ENCODE results near the gene CTPS1. TPM values are rescaled to one million over a fixed set of nuclear protein-coding genes. Genes with fewer than 3 reads are reported as not detected.

Gene CTPS1
- total and polyA plus RNA-seq, 2 of the 13 experiments (the other 11 are each of a cell fraction or from before 2014, with no cell fraction given) = 9.6 to 42.8 TPM

GRCh38 chr1:40980453-40981121, 1.1 kb downstream of the CTPS1 start:
- no peak overlapping the region for H2AFZ ChIP-seq (ENCODE audit: low read length)
- peaks cover 37% of the 10 kb centered on the region for H3K79me2 ChIP-seq (ENCODE audit: insufficient read depth, low read length)
- no TSS peak for BruUV-seq (replicated peaks)
- H4K20me1 ChIP-seq (ENCODE audit: insufficient read depth, low read length) = no peaks in the 10 kb centered on the region
- H3K9me3 ChIP-seq (ENCODE audit: low read length) = no peaks in the 10 kb centered on the region
- no peak for DNase-seq (ENCODE audit: low spot score)
- intact Hi-C loops (cut with micrococcal nuclease; ENCODE audit: unreplicated experiment) (no loop called here), in situ Hi-C loops (cut with HindIII; ENCODE audit: extremely low pct_ligation_motif_present, low pct_unique_long_range_greater_than_20kb) (no loop called here)
- no peak for FAIRE-seq
- H3K36me3 ChIP-seq (replicated peaks in 1 of 2; ENCODE audit: control insufficient read depth in 1 of 2, insufficient read depth in 2 of 2, low read length in 2 of 2) = peaks cover 3 to 26% of the 10 kb centered on the region in 2 experiments
- peak overlapping the region; percentile 83 for H3K9ac ChIP-seq (ENCODE audit: insufficient read depth, low read depth, low read length)
- no peak for ATAC-seq
- peak overlapping the region; percentile 51 to 73 (median 69) for H3K4me3 ChIP-seq (replicated peaks in 1 of 3; ENCODE audit: insufficient read depth in 1 of 3, low read depth in 2 of 3, low read length in 3 of 3)
- H3K4me2 ChIP-seq (ENCODE audit: low read depth, low read length) = peak overlapping the region; percentile 91
- CTCF ChIA-PET (ENCODE audit: low intra/inter-chr PET ratio, low total read pairs) = no interaction called here
- H3K4me1 ChIP-seq (ENCODE audit: insufficient read depth, low read length) = peaks cover 59% of the 10 kb centered on the region
- POLR2A ChIA-PET = interaction anchor here (1.0 to 2.0 kb wide), 7 partner anchors 8 to 449 kb away, joined by 3 to 13 read pairs (median 4); partner anchors contain the start of genes CITED4 and ZNF684
- H3K27ac ChIP-seq (ENCODE audit: extremely low read length, insufficient read depth, low read length) = peak overlapping the region; percentile 98
- no peaks in the 10 kb centered on the region for H3K27me3 ChIP-seq (ENCODE audit: control insufficient read depth in 1 of 2, insufficient read depth in 2 of 2, low read length in 2 of 2)
- 17% methylated on average over 16 of the region's 27 CpGs for WGBS (ENCODE audit: low lambda C conversion rate)
- TF ChIP-seq ZNF292 (CRISPR knock-in tag; IDR thresholded peaks at IDR 0.05; ENCODE audit: borderline replicate concordance, low read depth) (0 out of 2 replicates have a peak, but pooled peaks have one; percentile 20), RXRA (CRISPR knock-in tag; IDR thresholded peaks at IDR 0.05) (peak; percentile 43; the same call in 1 of the 2 replicates), ERF (CRISPR knock-in tag; IDR thresholded peaks at IDR 0.05) (peak; percentile 31; the same call in 1 of the 2 replicates), SP1 (IDR thresholded peaks at IDR 0.05) (no peak), SP1 (CRISPR knock-in tag; IDR thresholded peaks at IDR 0.05) (no peak), ZC3H4 (CRISPR knock-in tag; IDR thresholded peaks at IDR 0.05; ENCODE audit: borderline replicate concordance) (peak; percentile 25; the same call in 1 of the 2 replicates), MXI1 (IDR thresholded peaks at IDR 0.05; ENCODE audit: borderline replicate concordance, low read depth, low read length) (no peak), ZNF605 (CRISPR knock-in tag; IDR thresholded peaks at IDR 0.05) (peak; percentile 54; the same call in 1 of the 2 replicates), ZFP82 (CRISPR knock-in tag; IDR thresholded peaks at IDR 0.05; ENCODE audit: borderline replicate concordance) (0 out of 2 replicates have a peak, but pooled peaks have one; percentile 36), POLR2A (IDR thresholded peaks at IDR 0.05; ENCODE audit: insufficient read depth in 1 of 2, low read depth in 2 of 2, low read length in 2 of 2) (0 out of 4 replicates have a peak, but pooled peaks of 1 of the 2 experiments have one; percentile 23), JUNB (CRISPR knock-in tag; IDR thresholded peaks at IDR 0.05; ENCODE audit: borderline replicate concordance) (0 out of 2 replicates have a peak, but pooled peaks have one; percentile 54), NONO (IDR thresholded peaks at IDR 0.05) (no peak), NONO (CRISPR knock-in tag; conservative IDR thresholded peaks at IDR 0.05) (0 out of 2 replicates have a peak, but pooled peaks have one; percentile 26), ARHGAP35 (CRISPR knock-in tag; IDR thresholded peaks at IDR 0.05; ENCODE audit: borderline replicate concordance) (peak; percentile 44; the same call in 1 of the 2 replicates), ATF4 (CRISPR knock-in tag; IDR thresholded peaks at IDR 0.05) (0 out of 4 replicates have a peak, but pooled peaks of 1 of the 2 experiments have one; percentile 16)
- TF ChIP-seq, protein P1, sequence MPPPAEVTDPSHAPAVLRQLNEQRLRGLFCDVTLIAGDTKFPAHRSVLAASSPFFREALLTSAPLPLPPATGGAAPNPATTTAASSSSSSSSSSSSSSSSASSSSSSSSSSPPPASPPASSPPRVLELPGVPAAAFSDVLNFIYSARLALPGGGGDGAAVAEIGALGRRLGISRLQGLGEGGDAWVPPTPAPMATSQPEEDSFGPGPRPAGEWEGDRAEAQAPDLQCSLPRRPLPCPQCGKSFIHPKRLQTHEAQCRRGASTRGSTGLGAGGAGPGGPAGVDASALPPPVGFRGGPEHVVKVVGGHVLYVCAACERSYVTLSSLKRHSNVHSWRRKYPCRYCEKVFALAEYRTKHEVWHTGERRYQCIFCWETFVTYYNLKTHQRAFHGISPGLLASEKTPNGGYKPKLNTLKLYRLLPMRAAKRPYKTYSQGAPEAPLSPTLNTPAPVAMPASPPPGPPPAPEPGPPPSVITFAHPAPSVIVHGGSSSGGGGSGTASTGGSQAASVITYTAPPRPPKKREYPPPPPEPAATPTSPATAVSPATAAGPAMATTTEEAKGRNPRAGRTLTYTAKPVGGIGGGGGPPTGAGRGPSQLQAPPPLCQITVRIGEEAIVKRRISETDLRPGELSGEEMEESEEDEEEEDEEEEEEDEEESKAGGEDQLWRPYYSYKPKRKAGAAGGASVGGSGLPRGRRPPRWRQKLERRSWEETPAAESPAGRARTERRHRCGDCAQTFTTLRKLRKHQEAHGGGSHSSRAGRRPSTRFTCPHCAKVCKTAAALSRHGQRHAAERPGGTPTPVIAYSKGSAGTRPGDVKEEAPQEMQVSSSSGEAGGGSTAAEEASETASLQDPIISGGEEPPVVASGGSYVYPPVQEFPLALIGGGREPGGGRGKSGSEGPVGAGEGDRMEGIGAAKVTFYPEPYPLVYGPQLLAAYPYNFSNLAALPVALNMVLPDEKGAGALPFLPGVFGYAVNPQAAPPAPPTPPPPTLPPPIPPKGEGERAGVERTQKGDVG (CRISPR knock-in tag; IDR thresholded peaks at IDR 0.05; ENCODE audit: borderline replicate concordance) = no peak
- TF ChIP-seq, protein P2, sequence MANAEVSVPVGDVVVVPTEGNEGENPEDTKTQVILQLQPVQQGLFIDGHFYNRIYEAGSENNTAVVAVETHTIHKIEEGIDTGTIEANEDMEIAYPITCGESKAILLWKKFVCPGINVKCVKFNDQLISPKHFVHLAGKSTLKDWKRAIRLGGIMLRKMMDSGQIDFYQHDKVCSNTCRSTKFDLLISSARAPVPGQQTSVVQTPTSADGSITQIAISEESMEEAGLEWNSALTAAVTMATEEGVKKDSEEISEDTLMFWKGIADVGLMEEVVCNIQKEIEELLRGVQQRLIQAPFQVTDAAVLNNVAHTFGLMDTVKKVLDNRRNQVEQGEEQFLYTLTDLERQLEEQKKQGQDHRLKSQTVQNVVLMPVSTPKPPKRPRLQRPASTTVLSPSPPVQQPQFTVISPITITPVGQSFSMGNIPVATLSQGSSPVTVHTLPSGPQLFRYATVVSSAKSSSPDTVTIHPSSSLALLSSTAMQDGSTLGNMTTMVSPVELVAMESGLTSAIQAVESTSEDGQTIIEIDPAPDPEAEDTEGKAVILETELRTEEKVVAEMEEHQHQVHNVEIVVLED (CRISPR knock-in tag; IDR thresholded peaks at IDR 0.05; ENCODE audit: borderline replicate concordance) = 0 out of 2 replicates have a peak, but pooled peaks have one; percentile 19
- TF ChIP-seq, protein P3, sequence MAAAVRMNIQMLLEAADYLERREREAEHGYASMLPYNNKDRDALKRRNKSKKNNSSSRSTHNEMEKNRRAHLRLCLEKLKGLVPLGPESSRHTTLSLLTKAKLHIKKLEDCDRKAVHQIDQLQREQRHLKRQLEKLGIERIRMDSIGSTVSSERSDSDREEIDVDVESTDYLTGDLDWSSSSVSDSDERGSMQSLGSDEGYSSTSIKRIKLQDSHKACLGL (CRISPR knock-in tag; IDR thresholded peaks at IDR 0.05) = no peak
